Gastrocnemius medialis (tissue), 4 donors: Measurements from ENCODE around the gene TSPAN17.
"Not testable (repeated sequence)": the region's sequence is repeated elsewhere in the genome, so short reads cannot be mapped to it uniquely, and the experiment has no call there.

Experiments used
- POLR2A ChIP-seq, 2 donors: fragments of 450-650 bp; IDR thresholded peaks; one replicate each; pipeline ENCODE4 v1.6.1; 2017; ENCODE audit warnings: antibody characterized with exemption in 2 of 2, mild to moderate bottlenecking in 2 of 2, moderate library complexity in 2 of 2
- TF ChIP-seq, protein P1 (sequence below), 5 experiments: fragments of 450-650 bp in 3 of 5; fragments of 200-600 bp in 2 of 5; sonication (generic) in 2 of 5; IDR thresholded peaks in 4 of 5; conservative IDR thresholded peaks in 1 of 5; 1 replicate in 4 of 5; 2 replicates in 1 of 5; pipeline ENCODE4 v1.5.1; 2016 to 2019; ENCODE audit warnings: antibody characterized with exemption in 5 of 5, mild to moderate bottlenecking in 3 of 5, moderate library complexity in 3 of 5

- TF ChIP-seq, protein P1, sequence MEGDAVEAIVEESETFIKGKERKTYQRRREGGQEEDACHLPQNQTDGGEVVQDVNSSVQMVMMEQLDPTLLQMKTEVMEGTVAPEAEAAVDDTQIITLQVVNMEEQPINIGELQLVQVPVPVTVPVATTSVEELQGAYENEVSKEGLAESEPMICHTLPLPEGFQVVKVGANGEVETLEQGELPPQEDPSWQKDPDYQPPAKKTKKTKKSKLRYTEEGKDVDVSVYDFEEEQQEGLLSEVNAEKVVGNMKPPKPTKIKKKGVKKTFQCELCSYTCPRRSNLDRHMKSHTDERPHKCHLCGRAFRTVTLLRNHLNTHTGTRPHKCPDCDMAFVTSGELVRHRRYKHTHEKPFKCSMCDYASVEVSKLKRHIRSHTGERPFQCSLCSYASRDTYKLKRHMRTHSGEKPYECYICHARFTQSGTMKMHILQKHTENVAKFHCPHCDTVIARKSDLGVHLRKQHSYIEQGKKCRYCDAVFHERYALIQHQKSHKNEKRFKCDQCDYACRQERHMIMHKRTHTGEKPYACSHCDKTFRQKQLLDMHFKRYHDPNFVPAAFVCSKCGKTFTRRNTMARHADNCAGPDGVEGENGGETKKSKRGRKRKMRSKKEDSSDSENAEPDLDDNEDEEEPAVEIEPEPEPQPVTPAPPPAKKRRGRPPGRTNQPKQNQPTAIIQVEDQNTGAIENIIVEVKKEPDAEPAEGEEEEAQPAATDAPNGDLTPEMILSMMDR (IDR thresholded peaks at IDR 0.05 in 4 of 5, conservative IDR thresholded peaks at IDR 0.05 in 1 of 5), result not testable (repeated sequence)
- not testable (repeated sequence) for TF ChIP-seq POLR2A (IDR thresholded peaks at IDR 0.05)
Observed at GRCh38 chr5:176699446-176699845, 52.2 kb downstream of the TSPAN17 start.
